A673 (cell line): ENCODE results near the gene POLR1A. TPM values are rescaled to one million over a fixed set of nuclear protein-coding genes. Genes with fewer than 3 reads are reported as not detected.

Experiments
- BruUV-seq: library from RNA; stranded (reverse); fragments of 400-500 nt; replicated peaks from 2 replicates; lab custom pipeline; 2021; lab: Mats Ljungman, UMichigan
- CTCF ChIA-PET: fragments of 300-600 bp; sonication (Branson Sonifier 250); formaldehyde crosslinking; loops from one replicate; lab custom pipeline; 2022; ENCODE audit warnings: antibody characterized with exemption; lab: Charles Lee
- POLR2A ChIA-PET: fragments of 300-600 bp; sonication (Branson Sonifier 250); formaldehyde crosslinking; loops from one replicate; lab custom pipeline; 2022; ENCODE audit warnings: antibody characterized with exemption; ENCODE audit not compliant: low non-redundant PET; lab: Charles Lee
- DNase-seq: peaks from one replicate; pipeline ENCODE4 v3.0.0-alpha.2; 2015; ENCODE audit warnings: low spot score
- H3K27ac ChIP-seq: fragments of 200-600 bp; sonication (generic); 2 replicates; pipeline ENCODE4 v1.5.1; 2016; ENCODE audit warnings: mixed run types, low read depth, mild to moderate bottlenecking, mixed read lengths, antibody characterized with exemption, low read length; ENCODE audit not compliant: poor library complexity, severe bottlenecking
- H3K27me3 ChIP-seq: fragments of 200-600 bp; sonication (generic); replicated peaks from 2 replicates; pipeline ENCODE4 v1.6.1; 2017; ENCODE audit warnings: mixed run types, low read depth, mild to moderate bottlenecking, mixed read lengths, antibody characterized with exemption, low read length; ENCODE audit not compliant: insufficient read depth, poor library complexity
- H3K36me3 ChIP-seq: fragments of 200-600 bp; sonication (generic); 2 replicates; pipeline ENCODE4 v1.6.1; 2016; ENCODE audit warnings: mixed run types, mild to moderate bottlenecking, mixed read lengths, antibody characterized with exemption, low read length; ENCODE audit not compliant: insufficient read depth, poor library complexity, severe bottlenecking
- H3K4me1 ChIP-seq: fragments of 200-600 bp; sonication (generic); 2 replicates; pipeline ENCODE4 v1.6.1; 2017; ENCODE audit warnings: mixed run types, mild to moderate bottlenecking, mixed read lengths, antibody characterized with exemption, low read length; ENCODE audit not compliant: insufficient read depth, poor library complexity, severe bottlenecking
- H3K4me3 ChIP-seq: fragments of 200-600 bp; sonication (generic); 2 replicates; pipeline ENCODE4 v1.5.1; 2016; ENCODE audit warnings: low read depth, mixed run types, mild to moderate bottlenecking, mixed read lengths, low read length; ENCODE audit not compliant: poor library complexity, severe bottlenecking
- H3K9me3 ChIP-seq: fragments of 200-600 bp; sonication (generic); 2 replicates; pipeline ENCODE4 v1.6.1; 2016; ENCODE audit warnings: mixed run types, low read depth, mild to moderate bottlenecking, mixed read lengths, antibody characterized with exemption, low read length; ENCODE audit not compliant: poor library complexity, severe bottlenecking
- CTCF ChIP-seq: fragments of 300-800, 200-600 bp; sonication (generic); conservative IDR thresholded peaks from 2 replicates; pipeline ENCODE4 v1.5.1; 2017; ENCODE audit warnings: low read depth, mild to moderate bottlenecking, antibody characterized with exemption, low read length, moderate library complexity, mixed read lengths
- EZH2 ChIP-seq: fragments of 200-600 bp; sonication (generic); IDR thresholded peaks from 2 replicates; pipeline ENCODE4 v1.6.1; 2017; ENCODE audit warnings: borderline replicate concordance, low read depth, mild to moderate bottlenecking, mixed read lengths, antibody characterized with exemption, low read length; ENCODE audit not compliant: poor library complexity, severe bottlenecking
- intact Hi-C: fragments of 100-400 bp; cut with micrococcal nuclease; formaldehyde crosslinking; loops from one replicate; pipeline ENCODE4 v1.10.0; 2022; ENCODE audit not compliant: unreplicated experiment
- total RNA-seq: library from RNA; stranded (reverse); gene quantifications from 2 replicates; pipeline ENCODE4 v1.2.3, GENCODE V29; 2021

The POLR1A gene
- total RNA-seq, 1 experiment from 2014 or later: 81.2 TPM

- intact Hi-C loops: no loop called here
- BruUV-seq: no TSS peak
- Histone ChIP-seq H3K4me3 (no peak overlapping the region), H3K4me1 (no peaks in the 10 kb centered on the region), H3K36me3 (no peaks in the 10 kb centered on the region), H3K27me3 (no peaks in the 10 kb centered on the region), H3K9me3 (peaks cover 12% of the 10 kb centered on the region), H3K27ac (no peak overlapping the region)
- ChIA-PET CTCF (interaction anchor here (0.6 kb wide), 1 partner anchor 375 kb away, joined by 3 read pairs; no protein-coding TSS in a partner anchor), POLR2A (no interaction called here)
- no peak for DNase-seq
- TF ChIP-seq EZH2 (no peak), CTCF (no peak)
Observed at GRCh38 chr2:86012007-86012712, 93.5 kb downstream of the POLR1A start.

GRCh38 chr2:86011449-86011941 is 94.2 kb downstream of the POLR1A start:
- Histone ChIP-seq H3K9me3 (peaks cover 17% of the 10 kb centered on the region), H3K4me3 (no peak overlapping the region), H3K27me3 (no peaks in the 10 kb centered on the region), H3K4me1 (no peaks in the 10 kb centered on the region), H3K27ac (no peak overlapping the region), H3K36me3 (no peaks in the 10 kb centered on the region)
- ChIA-PET CTCF (interaction anchor here (0.6 kb wide), 1 partner anchor 374 kb away, joined by 3 read pairs; no protein-coding TSS in a partner anchor), POLR2A (no interaction called here)
- intact Hi-C loops: no loop called here
- BruUV-seq: no TSS peak
- TF ChIP-seq EZH2 (no peak), CTCF (no peak)
- no peak for DNase-seq

- DNase-seq: no peak
- intact Hi-C loops: no loop called here
- CTCF ChIA-PET: interaction anchor here (0.7 kb wide), 1 partner anchor 50 kb away, joined by 4 read pairs; no protein-coding TSS in a partner anchor
- no peaks in the 10 kb centered on the region for H3K27me3 ChIP-seq
- no peaks in the 10 kb centered on the region for H3K36me3 ChIP-seq
- no TSS peak for BruUV-seq
- no peak for TF ChIP-seq CTCF
- no peak for TF ChIP-seq EZH2
- no peaks in the 10 kb centered on the region for H3K4me1 ChIP-seq
- POLR2A ChIA-PET: interaction anchor here (0.7 kb wide), 1 partner anchor 9 kb away, joined by 17 read pairs; no protein-coding TSS in a partner anchor
- H3K27ac ChIP-seq: no peak overlapping the region
- peaks cover 24% of the 10 kb centered on the region for H3K9me3 ChIP-seq
- H3K4me3 ChIP-seq: no peak overlapping the region
Observed at GRCh38 chr2:86010083-86010482, 95.6 kb downstream of the POLR1A start.
